Measurements from ENCODE around the gene OSBPL2.

Gene OSBPL2

GRCh38 chr20:62326559-62326958 lies 88.2 kb downstream of the OSBPL2 start:
- DNase-seq (ENCODE audit: insufficient read length, low spot score) = no peak
- no peak for FAIRE-seq
- TF ChIP-seq POLR2A (IDR thresholded peaks at IDR 0.05; ENCODE audit: low read depth, low read length) = no peak

- no peak for TF ChIP-seq POLR2A (IDR thresholded peaks at IDR 0.05; ENCODE audit: low read depth, low read length)
- FAIRE-seq = no peak
- DNase-seq (ENCODE audit: insufficient read length, low spot score) = no peak
Observed at GRCh38 chr20:62326959-62327725, 88.8 kb downstream of the OSBPL2 start.

- TF ChIP-seq POLR2A (IDR thresholded peaks at IDR 0.05; ENCODE audit: low read depth, low read length) = no peak
- DNase-seq (ENCODE audit: insufficient read length, low spot score) = no peak
- no peak for FAIRE-seq
Observed at GRCh38 chr20:62327726-62328495, 89.6 kb downstream of the OSBPL2 start.

GRCh38 chr20:62328684-62329388 lies 90.5 kb downstream of the OSBPL2 start:
- FAIRE-seq (no peak), DNase-seq (ENCODE audit: insufficient read length, low spot score) (no peak)
- TF ChIP-seq POLR2A (IDR thresholded peaks at IDR 0.05; ENCODE audit: low read depth, low read length) = no peak

GRCh38 chr20:62329389-62330377 lies 91.4 kb downstream of the OSBPL2 start:
- no peak for TF ChIP-seq POLR2A (IDR thresholded peaks at IDR 0.05; ENCODE audit: low read depth, low read length)
- FAIRE-seq = no peak
- DNase-seq (ENCODE audit: insufficient read length, low spot score) = no peak

- DNase-seq (ENCODE audit: insufficient read length, low spot score) (no peak), FAIRE-seq (no peak)
- TF ChIP-seq POLR2A (IDR thresholded peaks at IDR 0.05; ENCODE audit: low read depth, low read length) = no peak
Observed at GRCh38 chr20:62330576-62331317, 92.4 kb downstream of the OSBPL2 start.

GRCh38 chr20:62331347-62331746 lies 93.0 kb downstream of the OSBPL2 start:
- TF ChIP-seq POLR2A (IDR thresholded peaks at IDR 0.05; ENCODE audit: low read depth, low read length) = no peak
- FAIRE-seq = no peak
- no peak for DNase-seq (ENCODE audit: insufficient read length, low spot score)

- DNase-seq (ENCODE audit: insufficient read length, low spot score) (no peak), FAIRE-seq (no peak)
- TF ChIP-seq POLR2A (IDR thresholded peaks at IDR 0.05; ENCODE audit: low read depth, low read length) = no peak
Observed at GRCh38 chr20:62332421-62332820, 94.1 kb downstream of the OSBPL2 start.

GRCh38 chr20:62332989-62333819 lies 94.9 kb downstream of the OSBPL2 start:
- TF ChIP-seq POLR2A (IDR thresholded peaks at IDR 0.05; ENCODE audit: low read depth, low read length) = no peak
- FAIRE-seq (no peak), DNase-seq (ENCODE audit: insufficient read length, low spot score) (no peak)

- TF ChIP-seq POLR2A (IDR thresholded peaks at IDR 0.05; ENCODE audit: low read depth, low read length) = no peak
- DNase-seq (ENCODE audit: insufficient read length, low spot score) (no peak), FAIRE-seq (no peak)
Observed at GRCh38 chr20:62333820-62334595, 95.7 kb downstream of the OSBPL2 start.

- FAIRE-seq (no peak), DNase-seq (ENCODE audit: insufficient read length, low spot score) (no peak)
- no peak for TF ChIP-seq POLR2A (IDR thresholded peaks at IDR 0.05; ENCODE audit: low read depth, low read length)
Observed at GRCh38 chr20:62334881-62335280, 96.6 kb downstream of the OSBPL2 start.
